SK-N-DZ (cell line): ENCODE results near the gene RAPGEF2.

Source experiments
- DNase-seq: peaks from one replicate; pipeline ENCODE4 v3.0.0-alpha.2; 2015; ENCODE audit warnings: low spot score

RAPGEF2 gene

DNA sequence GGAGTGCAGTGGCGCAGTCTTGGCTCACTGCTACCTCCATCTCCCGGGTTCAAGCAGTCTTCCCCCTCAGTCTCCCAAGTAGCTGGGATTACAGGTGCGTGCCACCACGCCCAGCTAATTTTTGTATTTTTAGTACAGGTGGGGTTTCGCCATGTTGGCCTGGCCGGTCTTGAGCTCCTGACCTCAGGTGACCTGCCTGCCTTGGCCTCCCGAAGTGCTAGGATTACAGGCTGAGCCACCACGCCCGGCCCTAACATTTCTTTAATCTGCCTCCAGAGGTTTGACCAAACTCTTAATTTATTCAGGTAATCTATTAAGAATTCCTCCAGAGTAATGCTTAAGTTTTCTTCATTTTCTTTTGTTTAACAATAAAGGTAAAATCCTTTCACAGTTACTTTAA is 171.0 kb downstream of the RAPGEF2 start:
- no peak for DNase-seq

- no peak for DNase-seq
These were observed 175.5 kb downstream of the RAPGEF2 start for GRCh38 chr4:159278399-159278798.

GRCh38 chr4:159279084-159279483 is 176.2 kb downstream of the RAPGEF2 start:
- no peak for DNase-seq

DNA sequence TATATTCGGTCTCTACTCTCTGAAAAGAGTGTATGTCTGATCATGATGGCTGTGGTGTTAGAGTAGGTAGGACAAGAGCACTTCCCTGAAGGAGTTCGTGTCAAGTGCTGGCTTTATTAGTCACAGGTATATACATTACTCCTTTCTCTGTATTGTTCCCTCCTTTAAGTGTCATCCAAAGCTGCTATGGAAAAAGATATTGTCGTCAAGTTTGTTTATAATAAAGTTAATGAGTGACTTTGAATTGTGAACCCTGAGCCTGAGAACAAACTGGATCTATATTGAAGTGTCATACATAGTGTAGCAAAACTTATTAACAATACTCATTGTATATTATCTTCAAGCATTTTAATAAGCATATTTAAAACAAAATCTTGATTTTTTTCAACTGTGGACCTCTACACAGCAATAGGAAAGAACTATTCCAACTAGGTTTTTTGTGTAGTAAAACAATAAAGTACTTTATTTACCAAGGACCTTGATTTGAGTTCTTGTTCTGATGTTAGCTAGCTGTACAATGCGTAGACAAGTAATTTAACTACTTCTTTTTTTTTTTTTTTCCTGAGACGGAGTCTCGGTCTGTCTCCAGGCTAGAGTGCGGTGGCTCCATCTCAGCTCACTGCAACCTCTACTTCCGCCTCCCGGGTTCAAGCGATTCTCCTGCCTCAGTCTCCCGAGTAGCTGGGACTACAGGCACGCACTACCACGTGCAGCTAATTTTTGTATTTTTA is 177.7 kb downstream of the RAPGEF2 start:
- DNase-seq, result no peak

DNA sequence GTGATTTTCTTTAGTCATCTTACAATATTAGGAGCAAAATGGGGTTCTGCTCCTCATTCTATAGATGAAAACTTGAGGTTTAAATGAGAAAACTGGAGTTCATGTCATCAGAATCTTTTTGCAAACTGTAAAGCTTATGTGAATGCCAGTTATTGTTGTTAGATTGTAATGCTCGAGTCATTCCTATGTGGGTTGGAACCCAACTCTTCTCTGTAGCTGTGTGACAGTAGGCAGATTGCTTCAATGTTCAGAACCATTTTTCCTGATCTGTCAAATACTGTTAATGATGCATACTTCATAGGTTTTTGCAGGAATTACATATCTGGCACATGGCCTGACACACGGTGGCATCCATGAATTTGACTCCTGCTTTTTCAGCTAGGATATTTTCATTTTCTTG is 178.9 kb downstream of the RAPGEF2 start:
- DNase-seq, result no peak

DNA sequence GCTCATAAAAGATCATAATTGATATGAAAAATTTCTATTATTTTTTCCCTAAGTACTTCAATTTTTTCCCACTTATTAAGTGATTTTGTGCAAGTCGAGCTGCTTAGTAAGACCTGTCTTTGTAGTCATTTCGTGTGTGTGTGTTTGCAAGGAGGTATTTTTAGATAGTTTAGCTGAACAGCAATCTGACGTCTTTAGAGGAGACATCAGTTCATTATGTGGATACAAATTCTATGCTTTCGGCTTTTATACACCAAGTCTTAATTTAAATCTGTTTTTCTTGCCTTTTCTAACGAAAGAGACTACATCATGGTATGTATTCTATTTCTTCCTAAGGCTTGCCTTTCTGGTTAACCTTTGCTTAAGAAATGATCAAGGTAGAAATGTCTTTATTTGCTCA is 179.4 kb downstream of the RAPGEF2 start:
- DNase-seq, result no peak

DNA sequence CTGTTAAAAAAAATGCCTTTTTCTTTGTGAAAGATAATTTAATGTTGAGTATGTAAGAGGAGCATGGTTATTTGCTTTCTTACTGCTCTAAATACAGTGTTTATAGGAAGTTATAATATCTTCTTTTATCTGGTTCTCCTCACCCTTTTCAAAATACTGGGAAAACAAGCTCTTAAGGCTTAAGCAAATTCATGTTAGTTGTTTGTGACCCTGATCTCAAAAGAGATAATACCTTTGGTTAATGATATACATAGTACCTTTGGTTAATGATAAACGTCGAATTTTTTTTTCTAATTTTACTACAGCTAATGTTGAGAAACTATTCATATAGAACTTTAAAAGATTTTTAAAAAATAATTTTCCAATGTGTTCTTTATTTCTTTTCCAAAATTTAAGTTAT is 180.1 kb downstream of the RAPGEF2 start:
- DNase-seq, result no peak

DNA sequence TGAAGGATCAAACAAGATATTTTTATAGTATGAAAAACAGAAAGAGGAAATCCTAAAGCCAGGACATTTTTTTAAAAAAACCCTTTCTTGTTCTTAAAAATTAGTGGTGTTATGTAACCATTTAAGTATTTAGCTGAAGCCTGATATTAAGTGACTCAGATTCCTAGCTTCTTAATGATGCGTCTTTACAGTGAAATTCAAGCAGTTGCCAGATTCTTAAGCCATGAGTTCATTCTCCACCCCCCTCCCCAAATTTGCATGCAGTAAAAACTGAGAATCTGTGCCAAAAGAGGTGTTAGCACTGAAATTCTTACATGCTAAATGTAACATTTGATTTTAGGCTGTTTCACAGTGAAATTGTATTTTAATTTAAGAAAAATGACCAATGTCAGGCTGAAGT is 180.8 kb downstream of the RAPGEF2 start:
- DNase-seq, result no peak

DNA sequence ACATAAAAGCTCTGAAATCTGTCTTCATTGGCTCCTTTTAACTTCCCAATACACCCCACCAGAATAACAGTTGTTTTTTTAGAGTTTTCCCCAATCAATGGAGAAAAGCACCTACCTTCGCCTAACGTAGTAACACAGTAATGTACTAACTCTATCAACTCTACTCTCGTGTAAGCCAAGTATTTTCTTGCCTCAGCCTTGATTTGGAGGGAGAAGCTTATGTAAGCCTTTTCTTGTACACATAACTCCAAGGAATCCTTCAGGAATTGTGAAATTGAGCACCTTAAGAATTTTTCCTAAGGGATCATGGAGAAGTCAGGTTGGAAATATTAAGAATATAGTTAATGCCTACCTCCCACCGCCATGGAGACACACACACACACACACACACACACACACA is 181.2 kb downstream of the RAPGEF2 start:
- DNase-seq, result no peak

GRCh38 chr4:159284733-159285132 is 181.9 kb downstream of the RAPGEF2 start:
- no peak for DNase-seq

- DNase-seq, result no peak
These were observed 184.9 kb downstream of the RAPGEF2 start for GRCh38 chr4:159287767-159288166.

- DNase-seq, result no peak
These were observed 186.8 kb downstream of the RAPGEF2 start for GRCh38 chr4:159289682-159290081.

DNA sequence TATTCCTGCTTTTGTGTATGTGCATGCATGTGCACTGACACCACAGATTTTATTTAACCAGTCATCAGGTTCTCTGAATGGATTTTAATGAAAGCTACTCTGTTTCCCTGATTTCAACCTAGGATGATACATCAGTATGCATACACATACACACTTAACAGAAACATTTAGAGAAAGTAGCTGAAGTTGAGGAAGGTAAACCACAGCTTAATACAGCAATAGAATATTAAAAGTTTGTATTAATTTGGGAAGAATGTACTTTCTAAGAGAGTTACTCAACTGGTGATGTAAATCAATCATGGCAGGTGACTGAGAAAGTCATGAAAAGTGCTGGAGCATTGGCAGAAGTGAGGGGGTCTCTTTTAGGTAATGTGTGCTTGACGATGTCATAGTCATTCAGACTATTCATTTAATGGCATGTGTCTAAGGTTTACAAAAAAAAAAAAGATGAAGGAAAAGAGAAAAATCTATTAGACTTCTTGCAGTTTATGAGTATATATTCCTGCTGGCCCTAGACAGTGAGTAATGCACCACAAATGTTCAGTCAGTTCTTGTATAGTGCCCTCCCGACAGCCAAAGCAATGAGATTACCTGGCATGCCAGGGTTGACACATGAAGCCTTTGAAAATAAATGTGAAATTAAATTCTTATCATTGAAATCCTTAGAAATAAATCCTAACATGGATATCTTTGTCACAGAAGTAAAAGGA is 187.6 kb downstream of the RAPGEF2 start:
- no peak for DNase-seq

DNA sequence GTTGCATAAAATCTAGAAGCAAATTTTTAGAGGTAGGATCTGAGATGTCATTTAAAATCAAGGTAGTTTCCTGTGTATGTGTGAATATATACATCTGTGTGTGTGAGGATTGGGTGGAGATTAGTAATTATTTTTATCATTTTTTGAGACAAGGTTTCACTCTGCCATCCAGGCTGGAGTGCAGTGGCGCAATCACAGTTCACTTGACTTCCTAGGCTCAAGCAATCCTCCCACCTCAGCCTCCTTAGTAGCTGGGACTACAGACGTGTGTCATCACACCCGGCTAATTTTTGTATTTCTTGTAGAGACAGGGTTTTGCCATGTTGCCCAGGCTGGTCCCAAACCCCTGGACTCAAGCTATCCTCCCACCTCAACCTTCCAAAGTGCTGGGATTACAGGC is 188.3 kb downstream of the RAPGEF2 start:
- no peak for DNase-seq

DNA sequence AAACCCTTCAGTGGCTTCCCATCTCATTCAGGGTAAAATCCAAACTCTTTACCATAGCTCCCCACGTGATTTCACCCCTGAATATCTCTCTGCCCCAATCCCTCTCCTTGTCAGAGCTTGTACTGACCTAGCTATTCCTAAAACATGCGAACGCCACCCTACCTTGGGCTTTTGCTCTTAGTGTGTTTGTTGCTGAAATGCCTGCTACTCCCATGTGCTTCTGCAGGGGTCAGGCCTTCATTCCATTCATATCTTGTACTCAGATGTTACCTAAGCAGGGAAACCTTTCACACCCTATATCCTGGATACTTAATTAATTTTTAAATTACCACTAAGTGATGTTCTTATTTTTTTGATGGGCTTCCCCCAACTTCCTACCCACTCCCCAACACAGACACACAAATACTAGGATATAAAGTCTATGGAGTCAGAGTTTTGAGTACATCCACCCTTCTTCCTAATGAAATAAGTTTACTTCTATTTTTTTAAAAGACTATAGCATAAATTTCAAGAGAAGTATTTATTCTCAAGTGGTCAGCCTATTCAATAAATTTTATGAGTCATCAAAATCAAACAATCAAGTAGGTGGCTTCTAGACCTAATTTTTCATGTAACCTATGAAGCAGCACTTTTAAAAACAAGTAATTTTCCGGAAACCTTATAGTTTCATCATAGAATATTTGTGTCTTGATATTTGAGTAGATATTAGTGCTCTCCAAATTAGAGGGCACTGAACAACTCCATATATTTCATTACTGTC is 189.4 kb downstream of the RAPGEF2 start:
- no peak for DNase-seq

GRCh38 chr4:159293811-159294515 is 191.1 kb downstream of the RAPGEF2 start:
- no peak for DNase-seq

DNA sequence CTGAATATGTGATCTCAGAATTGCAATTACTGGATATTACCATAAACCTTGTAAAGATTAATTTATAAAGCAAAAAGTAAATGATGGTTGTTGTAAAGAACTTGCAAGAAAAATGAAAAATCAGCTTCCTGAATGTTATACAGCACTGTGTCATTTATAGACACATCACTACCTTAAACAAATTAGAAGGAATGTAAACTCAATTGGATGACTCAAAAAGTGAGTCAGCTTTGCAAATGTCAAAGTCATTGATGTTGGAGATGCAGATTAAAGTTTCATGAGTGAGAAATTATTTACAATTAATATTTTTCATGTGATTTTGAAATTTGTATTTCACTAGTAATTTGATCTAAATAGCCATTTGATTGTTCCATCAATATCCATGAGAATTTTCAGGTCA is 193.2 kb downstream of the RAPGEF2 start:
- DNase-seq, result no peak

DNA sequence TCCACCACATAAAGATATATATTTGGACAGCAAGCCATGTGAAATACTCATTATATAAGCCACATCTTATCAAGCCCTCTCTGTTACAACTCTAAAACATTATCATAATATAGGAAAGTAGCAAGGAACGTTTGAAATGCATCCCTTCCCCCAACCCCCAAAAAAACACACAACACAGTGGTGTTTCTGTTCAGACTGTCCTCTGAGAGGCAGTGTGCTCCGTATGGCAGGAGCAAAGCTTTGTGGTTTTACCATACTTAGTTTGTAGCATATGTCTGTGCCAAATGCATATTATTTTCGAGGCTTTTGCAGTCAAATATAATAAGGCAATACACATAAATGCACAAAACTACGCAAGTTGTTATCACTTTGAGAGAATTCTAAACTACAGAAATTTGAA is 194.2 kb downstream of the RAPGEF2 start:
- no peak for DNase-seq

- no peak for DNase-seq
These were observed 195.6 kb downstream of the RAPGEF2 start for GRCh38 chr4:159298502-159298901.

DNA sequence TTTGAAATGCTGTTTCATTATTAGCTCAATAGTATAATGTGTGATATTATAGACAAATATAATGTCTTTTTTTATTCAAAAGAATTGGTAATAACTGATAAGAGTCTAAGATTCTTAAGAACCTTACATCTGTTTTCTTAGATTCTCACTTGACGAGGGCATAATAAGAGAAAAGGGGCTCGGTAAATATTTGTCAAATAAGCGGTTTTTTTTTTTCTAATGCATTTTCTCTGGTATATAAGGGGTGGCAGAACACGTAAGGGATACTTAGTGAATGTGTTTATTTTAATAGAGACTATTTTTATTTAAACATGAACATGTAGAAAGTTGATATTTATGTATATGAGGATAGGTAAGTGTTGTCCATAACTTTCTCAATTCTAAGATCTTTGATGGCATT is 200.6 kb downstream of the RAPGEF2 start:
- DNase-seq, result no peak

DNA sequence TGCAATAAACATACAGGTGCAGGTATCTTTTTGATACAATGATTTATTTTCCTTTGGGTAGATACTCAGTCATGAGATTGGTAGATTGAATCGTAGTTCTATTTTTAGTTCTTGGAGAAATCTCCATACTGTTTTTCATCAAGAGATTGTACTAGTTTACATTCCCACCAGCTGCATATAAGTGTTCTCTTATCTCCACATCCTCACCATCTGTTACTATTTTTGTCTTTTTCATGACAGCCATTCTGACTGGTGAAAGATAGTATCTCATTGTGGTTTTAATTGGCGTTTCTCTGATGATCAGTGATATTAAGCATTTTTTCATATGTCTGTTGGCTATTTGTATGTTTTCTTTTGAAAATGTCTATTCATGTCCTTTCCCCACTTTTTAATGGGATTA is 202.2 kb downstream of the RAPGEF2 start:
- peak; percentile 1 for DNase-seq

- peak; percentile 52 for DNase-seq
These were observed 205.1 kb downstream of the RAPGEF2 start for GRCh38 chr4:159307929-159308328.
